HEK293 (cell line): ENCODE data around the gene NRF1.

Experiments
- GLIS1 ChIP-seq: fragments of 450-650 bp; formaldehyde crosslinking; IDR thresholded peaks from 2 replicates; pipeline ENCODE4 v1.5.1; 2016; ENCODE audit warnings: missing biosample characterization, missing genetic modification characterization
- KLF9 ChIP-seq: fragments of 450-650 bp; formaldehyde crosslinking; IDR thresholded peaks from 2 replicates; pipeline ENCODE4 v1.5.1; 2016; ENCODE audit warnings: missing biosample characterization, missing genetic modification characterization, low read depth
- OVOL3 ChIP-seq: fragments of 450-650 bp; formaldehyde crosslinking; IDR thresholded peaks from 2 replicates; pipeline ENCODE4 v1.5.1; 2016; ENCODE audit warnings: missing biosample characterization, missing genetic modification characterization
- PRDM1 ChIP-seq: fragments of 450-650 bp; formaldehyde crosslinking; IDR thresholded peaks from 2 replicates; pipeline ENCODE4; 2016; ENCODE audit warnings: missing biosample characterization, missing genetic modification characterization
- SCRT2 ChIP-seq: fragments of 450-650 bp; formaldehyde crosslinking; IDR thresholded peaks from 2 replicates; pipeline ENCODE4 v1.5.1; 2016; ENCODE audit warnings: missing biosample characterization, missing genetic modification characterization
- SETDB1 ChIP-seq: IDR thresholded peaks from one replicate; pipeline ENCODE4 v1.6.1; 2017; ENCODE audit warnings: mild to moderate bottlenecking, low read length, moderate library complexity, mixed read lengths; ENCODE audit not compliant: insufficient read length
- WT1 ChIP-seq: fragments of 450-650 bp; formaldehyde crosslinking; IDR thresholded peaks from 2 replicates; pipeline ENCODE4 v1.5.1; 2016; ENCODE audit warnings: missing biosample characterization, missing genetic modification characterization
- ZBTB17 ChIP-seq: fragments of 450-650 bp; formaldehyde crosslinking; IDR thresholded peaks from 2 replicates; pipeline ENCODE4 v1.5.1; 2016; ENCODE audit warnings: missing biosample characterization, missing genetic modification characterization
- ZEB2 ChIP-seq: fragments of 450-650 bp; formaldehyde crosslinking; IDR thresholded peaks from 2 replicates; pipeline ENCODE4 v1.5.1; 2016; ENCODE audit warnings: missing biosample characterization, missing genetic modification characterization
- ZFP41 ChIP-seq: fragments of 450-650 bp; formaldehyde crosslinking; IDR thresholded peaks from 2 replicates; pipeline ENCODE4 v1.5.1; 2016; ENCODE audit warnings: missing biosample characterization, missing genetic modification characterization, borderline replicate concordance
- ZFP69B ChIP-seq: fragments of 450-650 bp; formaldehyde crosslinking; IDR thresholded peaks from 2 replicates; pipeline ENCODE4 v1.5.1; 2016; ENCODE audit warnings: missing biosample characterization, missing genetic modification characterization
- ZNF155 ChIP-seq: fragments of 450-650 bp; formaldehyde crosslinking; IDR thresholded peaks from 2 replicates; pipeline ENCODE4 v1.5.1; 2016; ENCODE audit warnings: missing biosample characterization, missing genetic modification characterization
- ZNF18 ChIP-seq: fragments of 450-650 bp; formaldehyde crosslinking; IDR thresholded peaks from 2 replicates; pipeline ENCODE4 v1.5.1; 2016; ENCODE audit warnings: missing biosample characterization, missing genetic modification characterization
- ZNF19 ChIP-seq: fragments of 450-650 bp; formaldehyde crosslinking; IDR thresholded peaks from 2 replicates; pipeline ENCODE4; 2016; ENCODE audit warnings: missing biosample characterization, missing genetic modification characterization, low read depth
- ZNF335 ChIP-seq: fragments of 450-650 bp; formaldehyde crosslinking; conservative IDR thresholded peaks from 2 replicates; pipeline ENCODE4 v1.5.1; 2016; ENCODE audit warnings: missing biosample characterization, missing genetic modification characterization
- ZNF354C ChIP-seq: fragments of 450-650 bp; formaldehyde crosslinking; IDR thresholded peaks from 2 replicates; pipeline ENCODE4 v1.5.1; 2016; ENCODE audit warnings: missing biosample characterization, missing genetic modification characterization, low read depth, borderline replicate concordance
- ZNF362 ChIP-seq: fragments of 450-650 bp; formaldehyde crosslinking; IDR thresholded peaks from 2 replicates; pipeline ENCODE4 v1.5.1; 2016; ENCODE audit warnings: missing biosample characterization, missing genetic modification characterization
- ZNF426 ChIP-seq: fragments of 450-650 bp; formaldehyde crosslinking; IDR thresholded peaks from 2 replicates; pipeline ENCODE4 v1.5.1; 2017; ENCODE audit warnings: missing biosample characterization, missing genetic modification characterization, mild to moderate bottlenecking, inconsistent platforms, moderate library complexity
- ZNF48 ChIP-seq: fragments of 450-650 bp; formaldehyde crosslinking; IDR thresholded peaks from 2 replicates; pipeline ENCODE4 v1.5.1; 2016; ENCODE audit warnings: missing biosample characterization, missing genetic modification characterization
- ZNF488 ChIP-seq: fragments of 450-650 bp; formaldehyde crosslinking; IDR thresholded peaks from 2 replicates; pipeline ENCODE4 v1.5.1; 2016; ENCODE audit warnings: missing biosample characterization, missing genetic modification characterization
- ZNF530 ChIP-seq: fragments of 450-650 bp; formaldehyde crosslinking; IDR thresholded peaks from 2 replicates; pipeline ENCODE4 v1.5.1; 2016; ENCODE audit warnings: low read depth, missing biosample characterization, missing genetic modification characterization
- ZNF561 ChIP-seq: fragments of 450-650 bp; IDR thresholded peaks from 2 replicates; pipeline ENCODE4 v1.5.1; 2018; ENCODE audit warnings: missing biosample characterization, missing genetic modification characterization, borderline replicate concordance
- ZNF621 ChIP-seq: fragments of 450-650 bp; formaldehyde crosslinking; IDR thresholded peaks from 2 replicates; pipeline ENCODE4 v1.5.1; 2017; ENCODE audit warnings: missing biosample characterization, missing genetic modification characterization
- ZNF629 ChIP-seq: fragments of 450-650 bp; formaldehyde crosslinking; IDR thresholded peaks from 2 replicates; pipeline ENCODE4 v1.5.1; 2017; ENCODE audit warnings: missing biosample characterization, missing genetic modification characterization
- ZNF701 ChIP-seq: fragments of 450-650 bp; formaldehyde crosslinking; IDR thresholded peaks from 2 replicates; pipeline ENCODE4 v1.5.1; 2016; ENCODE audit warnings: missing biosample characterization, missing genetic modification characterization
- ZNF776 ChIP-seq: fragments of 450-650 bp; formaldehyde crosslinking; IDR thresholded peaks from 2 replicates; pipeline ENCODE4 v1.5.0; 2017; ENCODE audit warnings: missing biosample characterization, missing genetic modification characterization, borderline replicate concordance
- TF ChIP-seq, protein P1 (sequence below): fragments of 450-650 bp; formaldehyde crosslinking; IDR thresholded peaks from 2 replicates; pipeline ENCODE4 v1.5.1; 2016; ENCODE audit warnings: missing biosample characterization, missing genetic modification characterization, low read depth
- TF ChIP-seq, protein P2 (sequence below): fragments of 450-650 bp; formaldehyde crosslinking; IDR thresholded peaks from 2 replicates; pipeline ENCODE4 v1.5.1; 2017; ENCODE audit warnings: missing biosample characterization, missing genetic modification characterization
- TF ChIP-seq, protein P3 (sequence below): fragments of 450-650 bp; formaldehyde crosslinking; conservative IDR thresholded peaks from 2 replicates; pipeline ENCODE4 v1.5.1; 2016; ENCODE audit warnings: low read depth, missing biosample characterization, missing genetic modification characterization

The NRF1 gene

DNA sequence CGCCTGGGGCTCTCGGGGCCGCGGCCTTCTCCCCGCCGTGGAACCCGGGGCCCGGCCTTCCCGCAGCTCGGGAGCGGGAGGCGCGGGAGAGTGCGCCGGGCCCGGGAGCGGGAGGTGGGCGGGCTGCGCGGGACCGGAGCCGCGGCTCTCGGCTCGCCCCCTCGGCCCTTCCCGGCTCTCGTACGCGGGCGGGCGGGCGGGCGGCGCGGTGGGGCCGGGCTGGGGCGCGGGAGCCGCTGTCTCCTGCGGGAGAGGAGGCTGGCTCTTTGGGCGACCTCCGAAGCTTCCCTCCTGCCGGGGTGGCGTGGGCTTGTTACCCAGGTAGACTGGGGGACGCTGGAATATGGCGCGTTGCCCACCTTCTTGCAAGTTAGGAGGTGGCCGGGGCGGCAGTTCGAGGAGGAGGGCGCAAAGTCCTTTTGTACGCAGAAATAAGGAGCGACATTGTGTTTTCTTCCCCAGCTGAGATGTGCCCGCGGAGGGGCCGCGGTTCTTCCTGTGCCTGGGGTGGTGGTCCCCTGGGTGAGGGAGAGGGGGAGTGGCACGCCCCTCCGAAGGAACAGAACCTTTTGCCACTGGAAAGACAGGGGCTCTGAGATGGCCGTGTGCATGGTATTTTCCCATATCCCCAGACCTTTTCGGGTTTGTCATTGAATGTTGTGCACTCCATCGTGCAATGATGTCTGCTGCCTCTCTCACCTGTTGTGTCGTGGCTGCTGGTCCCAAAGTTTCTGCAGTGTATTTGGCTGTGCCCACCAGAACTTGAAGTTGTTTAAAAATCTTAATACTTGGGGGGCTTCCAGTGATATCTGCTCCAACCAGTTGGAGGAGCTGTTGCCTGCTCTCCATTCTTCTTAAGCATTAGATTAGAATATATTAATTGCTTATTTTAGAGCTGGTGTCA is 844 bp downstream of the NRF1 start (continued):
- TF ChIP-seq ZNF18 (no peak), ZNF19 (tag by site-specific recombination) (no peak), ZNF155 (tag by site-specific recombination) (no peak), OVOL3 (tag by site-specific recombination) (no peak), ZEB2 (peak; percentile 29; the same call in 1 of the 2 replicates), WT1 (tag by site-specific recombination) (no peak), ZNF48 (no peak), PRDM1 (tag by site-specific recombination) (no peak), ZFP69B (tag by site-specific recombination) (no peak), ZNF354C (no peak), ZNF488 (tag by site-specific recombination) (no peak), ZBTB17 (tag by site-specific recombination) (no peak), ZNF621 (tag by site-specific recombination) (no peak), ZNF701 (no peak), ZNF530 (tag by site-specific recombination) (no peak), ZNF426 (tag by site-specific recombination) (no peak), SCRT2 (tag by site-specific recombination) (peak; percentile 93), ZNF776 (tag by site-specific recombination) (no peak), GLIS1 (tag by site-specific recombination) (no peak), SETDB1 (no peak), ZNF629 (tag by site-specific recombination) (no peak), KLF9 (tag by site-specific recombination) (peak; percentile 70), ZNF561 (0 out of 2 replicates have a peak, but pooled peaks have one; percentile 26), ZNF362 (tag by site-specific recombination) (no peak), ZFP41 (tag by site-specific recombination) (no peak), ZNF335 (tag by site-specific recombination) (peak; percentile 61)
- TF ChIP-seq, protein P1, sequence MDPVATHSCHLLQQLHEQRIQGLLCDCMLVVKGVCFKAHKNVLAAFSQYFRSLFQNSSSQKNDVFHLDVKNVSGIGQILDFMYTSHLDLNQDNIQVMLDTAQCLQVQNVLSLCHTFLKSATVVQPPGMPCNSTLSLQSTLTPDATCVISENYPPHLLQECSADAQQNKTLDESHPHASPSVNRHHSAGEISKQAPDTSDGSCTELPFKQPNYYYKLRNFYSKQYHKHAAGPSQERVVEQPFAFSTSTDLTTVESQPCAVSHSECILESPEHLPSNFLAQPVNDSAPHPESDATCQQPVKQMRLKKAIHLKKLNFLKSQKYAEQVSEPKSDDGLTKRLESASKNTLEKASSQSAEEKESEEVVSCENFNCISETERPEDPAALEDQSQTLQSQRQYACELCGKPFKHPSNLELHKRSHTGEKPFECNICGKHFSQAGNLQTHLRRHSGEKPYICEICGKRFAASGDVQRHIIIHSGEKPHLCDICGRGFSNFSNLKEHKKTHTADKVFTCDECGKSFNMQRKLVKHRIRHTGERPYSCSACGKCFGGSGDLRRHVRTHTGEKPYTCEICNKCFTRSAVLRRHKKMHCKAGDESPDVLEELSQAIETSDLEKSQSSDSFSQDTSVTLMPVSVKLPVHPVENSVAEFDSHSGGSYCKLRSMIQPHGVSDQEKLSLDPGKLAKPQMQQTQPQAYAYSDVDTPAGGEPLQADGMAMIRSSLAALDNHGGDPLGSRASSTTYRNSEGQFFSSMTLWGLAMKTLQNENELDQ (tag by site-specific recombination): no peak
- TF ChIP-seq, protein P2, sequence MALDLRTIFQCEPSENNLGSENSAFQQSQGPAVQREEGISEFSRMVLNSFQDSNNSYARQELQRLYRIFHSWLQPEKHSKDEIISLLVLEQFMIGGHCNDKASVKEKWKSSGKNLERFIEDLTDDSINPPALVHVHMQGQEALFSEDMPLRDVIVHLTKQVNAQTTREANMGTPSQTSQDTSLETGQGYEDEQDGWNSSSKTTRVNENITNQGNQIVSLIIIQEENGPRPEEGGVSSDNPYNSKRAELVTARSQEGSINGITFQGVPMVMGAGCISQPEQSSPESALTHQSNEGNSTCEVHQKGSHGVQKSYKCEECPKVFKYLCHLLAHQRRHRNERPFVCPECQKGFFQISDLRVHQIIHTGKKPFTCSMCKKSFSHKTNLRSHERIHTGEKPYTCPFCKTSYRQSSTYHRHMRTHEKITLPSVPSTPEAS (tag by site-specific recombination): no peak
- TF ChIP-seq, protein P3, sequence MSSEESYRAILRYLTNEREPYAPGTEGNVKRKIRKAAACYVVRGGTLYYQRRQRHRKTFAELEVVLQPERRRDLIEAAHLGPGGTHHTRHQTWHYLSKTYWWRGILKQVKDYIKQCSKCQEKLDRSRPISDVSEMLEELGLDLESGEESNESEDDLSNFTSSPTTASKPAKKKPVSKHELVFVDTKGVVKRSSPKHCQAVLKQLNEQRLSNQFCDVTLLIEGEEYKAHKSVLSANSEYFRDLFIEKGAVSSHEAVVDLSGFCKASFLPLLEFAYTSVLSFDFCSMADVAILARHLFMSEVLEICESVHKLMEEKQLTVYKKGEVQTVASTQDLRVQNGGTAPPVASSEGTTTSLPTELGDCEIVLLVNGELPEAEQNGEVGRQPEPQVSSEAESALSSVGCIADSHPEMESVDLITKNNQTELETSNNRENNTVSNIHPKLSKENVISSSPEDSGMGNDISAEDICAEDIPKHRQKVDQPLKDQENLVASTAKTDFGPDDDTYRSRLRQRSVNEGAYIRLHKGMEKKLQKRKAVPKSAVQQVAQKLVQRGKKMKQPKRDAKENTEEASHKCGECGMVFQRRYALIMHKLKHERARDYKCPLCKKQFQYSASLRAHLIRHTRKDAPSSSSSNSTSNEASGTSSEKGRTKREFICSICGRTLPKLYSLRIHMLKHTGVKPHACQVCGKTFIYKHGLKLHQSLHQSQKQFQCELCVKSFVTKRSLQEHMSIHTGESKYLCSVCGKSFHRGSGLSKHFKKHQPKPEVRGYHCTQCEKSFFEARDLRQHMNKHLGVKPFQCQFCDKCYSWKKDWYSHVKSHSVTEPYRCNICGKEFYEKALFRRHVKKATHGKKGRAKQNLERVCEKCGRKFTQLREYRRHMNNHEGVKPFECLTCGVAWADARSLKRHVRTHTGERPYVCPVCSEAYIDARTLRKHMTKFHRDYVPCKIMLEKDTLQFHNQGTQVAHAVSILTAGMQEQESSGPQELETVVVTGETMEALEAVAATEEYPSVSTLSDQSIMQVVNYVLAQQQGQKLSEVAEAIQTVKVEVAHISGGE (tag by site-specific recombination): no peak
